NB4 (cell line): ENCODE data around the gene GTF2F1.

ENCODE experiments used
- TF ChIP-seq, protein P1 (sequence below): IDR thresholded peaks from one replicate; pipeline ENCODE4 v1.5.1; 2012; ENCODE audit warnings: low read depth, low read length
- TF ChIP-seq, protein P2 (sequence below): IDR thresholded peaks from 2 replicates; pipeline ENCODE4 v1.6.1; 2011; ENCODE audit warnings: low read depth, low read length

- TF ChIP-seq, protein P1, sequence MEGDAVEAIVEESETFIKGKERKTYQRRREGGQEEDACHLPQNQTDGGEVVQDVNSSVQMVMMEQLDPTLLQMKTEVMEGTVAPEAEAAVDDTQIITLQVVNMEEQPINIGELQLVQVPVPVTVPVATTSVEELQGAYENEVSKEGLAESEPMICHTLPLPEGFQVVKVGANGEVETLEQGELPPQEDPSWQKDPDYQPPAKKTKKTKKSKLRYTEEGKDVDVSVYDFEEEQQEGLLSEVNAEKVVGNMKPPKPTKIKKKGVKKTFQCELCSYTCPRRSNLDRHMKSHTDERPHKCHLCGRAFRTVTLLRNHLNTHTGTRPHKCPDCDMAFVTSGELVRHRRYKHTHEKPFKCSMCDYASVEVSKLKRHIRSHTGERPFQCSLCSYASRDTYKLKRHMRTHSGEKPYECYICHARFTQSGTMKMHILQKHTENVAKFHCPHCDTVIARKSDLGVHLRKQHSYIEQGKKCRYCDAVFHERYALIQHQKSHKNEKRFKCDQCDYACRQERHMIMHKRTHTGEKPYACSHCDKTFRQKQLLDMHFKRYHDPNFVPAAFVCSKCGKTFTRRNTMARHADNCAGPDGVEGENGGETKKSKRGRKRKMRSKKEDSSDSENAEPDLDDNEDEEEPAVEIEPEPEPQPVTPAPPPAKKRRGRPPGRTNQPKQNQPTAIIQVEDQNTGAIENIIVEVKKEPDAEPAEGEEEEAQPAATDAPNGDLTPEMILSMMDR: no peak
- TF ChIP-seq, protein P2, sequence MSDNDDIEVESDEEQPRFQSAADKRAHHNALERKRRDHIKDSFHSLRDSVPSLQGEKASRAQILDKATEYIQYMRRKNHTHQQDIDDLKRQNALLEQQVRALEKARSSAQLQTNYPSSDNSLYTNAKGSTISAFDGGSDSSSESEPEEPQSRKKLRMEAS: no peak
These were observed 1.9 kb upstream of the GTF2F1 start for GRCh38 chr19:6394831-6395230.
